HG03342 (cell line): ENCODE measurements around the gene DMRTC1.
"Not testable (repeated sequence)": the region's sequence is repeated elsewhere in the genome, so short reads cannot be mapped to it uniquely, and the experiment has no call there.

Experiments used
- ATAC-seq: cut with Tn5 transposase; IDR thresholded peaks from one replicate; pipeline ENCODE4 v1.9.1; 2021; ENCODE audit warnings: mild to moderate bottlenecking, moderate library complexity; ENCODE audit not compliant: unreplicated experiment

Gene DMRTC1, protein sequence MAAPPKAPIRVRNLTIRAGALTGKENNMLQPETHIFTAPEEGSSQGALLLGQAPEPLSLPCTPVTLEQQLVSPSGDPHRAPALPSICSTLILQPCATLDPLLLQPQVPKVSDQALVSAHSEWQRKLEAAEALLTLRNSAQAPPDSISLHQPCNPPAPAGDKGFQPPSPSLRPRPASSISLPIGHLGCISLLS

DNA sequence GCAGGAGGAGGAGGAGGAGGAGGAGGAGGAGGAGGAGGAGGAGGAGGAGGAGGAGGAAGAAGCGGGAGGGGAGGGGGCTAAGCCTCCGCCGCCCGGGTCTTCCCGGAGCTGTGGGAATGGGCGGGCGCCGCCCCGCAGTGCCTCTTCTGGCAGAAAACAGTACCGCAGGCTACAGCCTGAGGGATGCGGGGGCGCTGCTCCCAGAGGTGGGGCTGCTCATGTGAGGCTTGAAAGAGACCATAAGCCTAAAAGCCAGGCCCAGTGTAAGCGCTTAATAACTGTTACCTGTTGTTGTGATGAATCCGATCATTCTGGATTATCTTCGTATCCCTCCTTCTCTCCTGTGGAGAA, at the start of gene DMRTC1:
Gene DMRTC1, minus strand, starts transcription at position 19 of the 351 bp plus-strand sequence. CDS start 68,143 bp downstream, outside the sequence.
- ATAC-seq, result peak; percentile 87

DNA sequence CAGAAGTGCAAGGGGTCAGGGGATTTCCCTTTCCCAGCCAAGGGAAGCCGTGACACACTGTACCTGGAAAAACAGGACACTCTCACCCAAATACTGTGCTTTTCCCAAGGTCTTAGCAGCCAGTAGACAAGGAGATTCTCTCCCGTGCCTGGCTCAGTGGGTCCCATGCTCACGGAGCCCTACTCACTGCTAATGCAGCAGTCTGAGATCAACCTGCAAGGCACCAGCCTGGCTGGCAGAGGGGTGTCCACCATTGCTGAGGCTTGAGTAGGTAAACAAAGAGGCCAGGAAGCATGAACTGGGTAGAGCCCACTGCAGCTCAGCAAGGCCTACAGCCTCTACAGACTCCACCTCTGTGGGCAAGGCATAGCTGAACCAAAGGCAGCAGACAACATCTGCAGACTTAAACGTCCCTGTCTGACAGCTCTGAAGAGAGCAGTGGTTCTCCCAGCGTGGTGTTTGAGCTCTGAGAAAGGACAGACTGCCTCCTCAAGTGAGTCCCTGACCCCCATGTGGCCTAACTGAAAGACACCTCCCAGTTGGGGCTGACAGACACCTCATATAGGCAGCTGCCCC, 37.3 kb upstream of the DMRTC1 start:
- not testable (repeated sequence) for ATAC-seq

DNA sequence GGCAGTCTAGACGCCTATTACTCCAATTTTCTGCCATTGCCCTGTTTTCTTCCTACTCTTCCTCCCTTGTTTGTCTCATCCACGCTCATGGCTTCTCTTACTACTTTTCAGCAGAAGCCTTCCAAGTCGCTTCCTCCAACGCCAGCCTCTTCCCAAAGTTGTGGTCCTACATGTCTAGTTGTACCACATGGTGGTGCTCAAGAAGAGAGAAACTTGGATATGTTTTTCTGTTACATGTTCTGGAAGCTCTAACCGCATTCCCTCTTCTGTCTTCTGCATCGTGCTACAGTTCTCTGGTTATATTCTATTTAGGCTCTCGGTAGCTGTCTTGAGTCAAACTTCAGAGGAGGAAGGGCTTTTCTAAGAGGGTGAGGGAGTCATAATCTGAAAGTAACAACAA, 31.2 kb upstream of the DMRTC1 start:
- ATAC-seq, result not testable (repeated sequence)

DNA sequence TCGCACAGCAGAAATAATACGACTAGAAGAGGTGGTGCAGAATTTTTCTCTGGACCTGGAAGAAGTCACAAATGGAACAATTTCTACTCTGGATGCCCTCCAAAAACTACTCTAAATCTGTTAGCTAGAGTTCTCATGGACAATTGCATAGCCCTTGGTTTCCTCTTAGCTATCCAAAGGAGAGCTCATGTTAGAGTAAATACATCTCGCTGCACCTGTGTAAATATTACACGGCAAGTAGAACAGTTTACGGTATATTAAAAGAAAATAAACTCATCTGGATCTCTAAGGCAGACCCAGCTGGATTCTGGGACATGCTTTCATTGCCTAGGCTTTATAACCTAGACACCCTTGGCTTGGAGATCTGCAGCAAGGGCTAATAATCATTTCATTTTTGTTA, 28.2 kb upstream of the DMRTC1 start:
- ATAC-seq, result not testable (repeated sequence)

DNA sequence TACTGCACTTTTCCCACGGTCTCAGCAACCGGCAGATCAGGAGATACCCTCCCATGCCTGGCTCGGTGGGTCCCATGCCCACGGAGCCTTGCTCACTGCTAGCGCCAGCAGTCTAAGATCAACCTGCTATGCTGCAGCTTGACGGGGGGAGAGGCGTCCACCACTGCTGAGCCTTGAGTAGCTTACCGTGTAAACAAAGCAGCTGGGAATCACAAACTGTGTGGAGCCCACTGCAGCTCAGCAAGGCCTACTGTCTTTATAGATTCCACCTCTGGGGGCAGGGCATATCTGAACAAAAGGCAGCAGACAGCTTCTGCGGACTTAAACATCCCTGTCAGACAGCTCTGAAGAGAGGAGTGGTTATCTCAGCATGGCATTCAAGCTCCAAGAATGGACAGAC, 16.3 kb upstream of the DMRTC1 start:
- ATAC-seq, result not testable (repeated sequence)

DNA sequence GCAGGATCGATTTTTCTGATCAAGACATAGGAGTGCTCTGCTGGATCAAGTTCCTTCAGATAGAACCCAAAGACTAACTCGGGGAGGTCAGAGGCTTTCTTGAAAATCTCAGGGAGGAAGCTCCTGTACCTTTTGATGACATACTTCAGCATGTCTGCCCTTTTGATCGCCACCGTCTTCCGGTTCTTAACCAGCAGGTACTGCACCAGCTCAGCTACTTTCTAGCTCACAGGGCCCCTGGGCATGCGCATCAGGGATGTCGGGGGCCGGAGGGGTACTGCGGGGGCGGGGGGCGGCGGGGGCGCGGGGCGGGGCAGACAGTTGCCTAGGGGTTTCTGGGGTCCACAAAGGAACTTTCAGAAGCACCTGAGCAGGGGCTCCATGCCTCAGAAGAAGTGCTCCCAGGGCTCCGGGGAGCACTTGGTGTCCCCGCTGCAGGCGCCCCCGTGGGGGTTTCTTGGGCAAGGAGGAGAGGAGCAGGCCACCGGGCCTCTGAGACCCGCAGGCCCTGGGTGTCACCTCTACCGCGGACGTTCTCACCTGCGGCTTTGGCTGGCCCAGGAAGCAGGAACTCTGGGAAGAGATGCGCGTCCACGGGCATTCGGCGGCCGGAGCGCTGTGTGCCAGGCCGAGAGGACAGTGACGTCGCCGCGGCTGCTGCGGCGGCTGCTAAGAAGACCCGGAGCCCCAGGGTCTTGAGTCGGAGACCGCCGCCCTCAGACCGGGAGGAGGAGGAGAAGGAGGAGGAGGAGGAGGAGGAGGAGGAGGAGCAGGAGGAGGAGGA, 410 bp downstream of the DMRTC1 start:
- ATAC-seq, result peak; percentile 64

DNA sequence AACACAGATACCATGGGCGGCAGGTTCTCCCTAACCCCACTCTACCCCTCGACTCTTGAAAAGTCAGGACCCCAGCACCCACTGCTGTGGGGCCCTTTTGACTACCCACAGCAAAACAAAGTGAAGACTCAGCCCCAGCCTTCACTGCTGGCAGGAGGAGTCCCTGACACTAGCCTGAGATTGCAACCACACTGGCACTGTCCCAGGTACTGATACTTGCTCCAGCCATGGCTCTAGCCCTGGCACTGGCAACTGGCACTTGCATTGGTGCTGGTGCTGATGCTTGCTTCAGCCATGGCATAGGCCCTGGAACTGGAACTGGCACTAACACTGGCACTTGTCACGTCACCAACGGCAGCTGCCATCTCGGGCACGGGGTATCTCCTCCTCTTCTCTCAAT, 1.4 kb downstream of the DMRTC1 start:
- not testable (repeated sequence) for ATAC-seq

DNA sequence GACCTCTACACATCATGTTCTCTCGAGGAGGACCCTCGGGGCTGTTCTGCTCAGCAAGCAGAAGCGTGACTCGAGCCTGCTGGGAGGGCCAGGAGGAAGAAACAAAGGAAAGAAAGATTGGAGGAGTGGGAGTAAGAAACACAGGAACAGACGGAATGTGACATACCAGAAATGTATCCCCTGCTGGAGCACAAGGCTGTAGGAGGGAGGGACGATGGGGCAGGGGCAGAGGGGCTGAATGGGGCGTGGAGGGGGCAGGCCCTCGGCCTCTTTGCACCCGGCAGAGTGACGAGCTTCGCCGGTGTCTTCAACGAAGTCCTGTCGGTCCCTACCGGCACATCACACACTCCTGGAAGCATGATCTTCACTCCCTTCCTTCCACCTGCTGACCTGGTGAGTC, 5.7 kb downstream of the DMRTC1 start, which contains the start of gene FAM236A:
Gene FAM236A, plus strand, starts transcription at position 301 of the 400 bp plus-strand sequence. Its CDS starts 57 bp downstream, at position 358.
- not testable (repeated sequence) for ATAC-seq

DNA sequence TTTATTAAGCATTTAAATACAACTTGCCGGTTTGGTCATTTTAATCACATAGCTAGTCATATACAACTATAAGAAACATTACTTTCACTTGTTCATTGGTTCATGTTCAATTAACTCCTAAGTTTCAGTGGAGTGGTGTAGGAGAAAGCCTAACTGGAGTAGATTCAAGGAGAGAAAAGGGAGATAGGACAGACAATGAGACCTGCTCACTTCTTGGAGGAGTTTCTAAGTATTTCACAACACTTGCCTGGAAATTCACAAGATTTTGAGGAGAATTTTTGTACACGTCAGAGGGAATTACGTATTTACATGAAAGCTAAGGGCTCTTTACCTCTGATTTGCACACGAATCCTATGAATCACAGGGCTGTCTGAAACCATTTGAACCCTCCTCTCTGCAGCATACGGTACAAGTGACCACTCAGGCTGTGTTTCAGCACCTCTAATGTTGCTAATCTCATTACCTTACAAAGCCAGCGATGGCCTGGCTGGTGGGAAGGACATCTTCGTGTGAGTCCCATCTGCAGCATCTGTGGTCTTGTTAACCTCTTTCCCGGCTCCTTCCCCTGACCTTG, 6.7 kb downstream of the DMRTC1 start:
- not testable (repeated sequence) for ATAC-seq

DNA sequence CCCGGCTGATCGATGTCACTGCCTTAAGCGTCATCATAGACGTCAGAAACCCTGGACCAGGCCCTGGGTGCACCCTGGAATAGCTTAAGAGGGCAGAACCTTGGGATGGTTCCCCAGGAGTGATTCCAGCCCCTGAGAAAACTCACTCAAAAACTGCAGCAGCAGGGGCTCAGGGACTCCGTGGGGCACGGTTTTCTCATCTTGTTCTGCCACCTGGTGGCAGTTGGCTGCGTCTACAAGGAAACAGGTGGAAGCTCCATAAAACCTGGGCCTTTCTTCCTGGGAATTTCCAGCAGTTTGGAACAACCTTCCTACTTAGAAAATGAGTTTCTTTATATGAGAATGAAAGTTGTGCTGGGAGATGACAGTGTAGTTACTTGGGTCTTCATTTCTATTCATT, 7.2 kb downstream of the DMRTC1 start:
- not testable (repeated sequence) for ATAC-seq

DNA sequence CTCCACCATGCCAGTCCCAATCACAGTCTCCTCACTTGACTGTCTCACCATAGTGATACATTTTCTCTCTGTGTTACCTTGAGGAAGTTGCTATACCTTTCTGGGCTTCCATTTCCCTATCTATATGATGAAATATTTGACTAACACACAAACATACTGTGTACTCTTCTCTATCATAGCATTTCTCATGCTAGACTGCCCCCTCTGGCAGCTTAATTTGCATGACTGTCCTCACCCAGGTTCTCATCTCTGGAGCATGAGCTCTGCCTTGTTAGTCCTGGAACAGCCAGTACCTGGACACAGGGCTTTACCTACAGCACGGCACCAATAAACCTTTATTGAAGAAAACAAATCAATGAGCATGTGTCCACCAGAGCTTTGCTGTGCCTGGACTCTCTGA, 11.4 kb downstream of the DMRTC1 start:
- ATAC-seq, result not testable (repeated sequence)

DNA sequence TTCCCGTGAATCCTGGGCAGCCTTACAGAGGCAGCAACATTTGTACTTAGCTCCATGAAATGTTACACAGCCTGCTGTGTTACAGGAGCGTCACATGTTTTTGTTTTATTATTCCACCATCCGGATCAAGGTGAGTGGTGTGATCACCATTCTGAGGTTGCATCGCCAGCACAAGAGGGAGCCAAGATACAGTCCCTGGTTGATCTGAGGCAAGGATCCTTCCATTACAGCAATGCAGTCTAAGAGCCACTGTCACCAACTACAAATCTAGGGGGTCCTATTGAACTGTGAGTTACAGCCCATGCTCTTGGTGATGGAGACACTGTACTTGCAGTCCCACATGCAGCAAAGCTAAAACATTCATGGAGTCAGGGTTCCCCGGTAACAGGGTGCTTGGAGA, 27.5 kb downstream of the DMRTC1 start:
- ATAC-seq, result not testable (repeated sequence)

DNA sequence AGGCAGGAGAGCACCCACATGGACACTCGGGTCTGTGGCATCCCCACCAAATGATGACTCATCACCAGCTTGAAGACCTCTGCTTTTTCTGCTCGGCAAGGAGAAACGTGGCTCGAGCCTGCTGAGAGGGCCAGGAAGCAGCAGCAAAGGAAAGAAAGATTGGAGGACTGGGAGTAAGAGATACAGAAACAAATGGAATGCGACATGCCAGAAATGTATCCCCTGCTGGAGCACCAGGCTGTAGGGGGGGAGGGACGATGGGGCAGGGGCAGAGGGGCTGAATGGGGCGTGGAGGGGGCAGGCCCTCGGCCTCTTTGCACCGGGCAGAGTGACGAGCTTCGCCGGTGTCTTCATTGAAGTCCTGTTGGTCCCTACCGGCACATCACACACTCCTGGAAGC, 31.3 kb downstream of the DMRTC1 start, which contains the start of gene FAM236C:
Gene FAM236C, plus strand, starts transcription at position 301 of the 400 bp plus-strand sequence. CDS start 100 bp downstream, outside the sequence.
- not testable (repeated sequence) for ATAC-seq

DNA sequence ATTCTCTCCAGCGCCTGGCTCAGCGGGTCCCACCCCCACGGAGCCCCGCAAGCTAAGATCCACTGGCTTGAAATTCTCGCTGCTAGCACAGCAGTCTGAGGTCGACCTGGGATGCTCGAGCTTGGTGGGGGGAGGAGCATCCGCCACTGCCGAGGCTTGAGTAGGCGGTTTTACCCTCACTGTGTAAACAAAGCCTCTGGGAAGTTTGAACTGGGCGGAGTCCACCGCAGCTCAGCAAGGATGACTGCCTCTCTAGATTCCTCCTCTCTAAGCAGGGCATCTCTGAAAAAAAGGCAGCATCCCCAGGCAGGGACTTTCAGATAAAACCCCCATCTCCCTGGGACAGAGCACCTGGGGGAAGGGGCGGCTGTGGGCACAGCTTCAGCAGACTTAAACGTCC, 53.9 kb downstream of the DMRTC1 start:
- not testable (repeated sequence) for ATAC-seq

DNA sequence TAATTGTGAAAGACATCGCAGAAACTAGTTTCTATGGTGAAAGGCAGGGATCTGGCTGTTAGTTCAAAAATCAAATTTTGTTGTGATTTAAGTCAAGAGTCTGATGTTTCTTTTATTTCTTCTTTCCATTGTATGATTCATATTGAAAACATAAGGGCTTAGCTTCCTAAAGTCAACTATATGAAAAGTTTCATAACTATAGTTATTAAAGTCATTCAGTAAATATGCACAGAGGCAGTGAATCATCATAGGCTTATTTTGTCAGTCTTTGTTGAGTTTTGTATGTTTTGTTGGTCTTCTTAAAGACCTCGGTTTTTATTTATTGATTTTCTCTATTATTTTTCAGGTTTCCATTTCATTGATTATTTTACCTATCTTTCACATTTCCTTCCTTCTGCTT, 60.7 kb downstream of the DMRTC1 start:
- not testable (repeated sequence) for ATAC-seq

DNA sequence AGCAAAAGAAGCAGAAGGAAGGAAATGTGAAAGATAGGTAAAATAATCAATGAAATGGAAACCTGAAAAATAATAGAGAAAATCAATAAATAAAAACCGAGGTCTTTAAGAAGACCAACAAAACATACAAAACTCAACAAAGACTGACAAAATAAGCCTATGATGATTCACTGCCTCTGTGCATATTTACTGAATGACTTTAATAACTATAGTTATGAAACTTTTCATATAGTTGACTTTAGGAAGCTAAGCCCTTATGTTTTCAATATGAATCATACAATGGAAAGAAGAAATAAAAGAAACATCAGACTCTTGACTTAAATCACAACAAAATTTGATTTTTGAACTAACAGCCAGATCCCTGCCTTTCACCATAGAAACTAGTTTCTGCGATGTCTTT, 106.1 kb downstream of the DMRTC1 start:
- ATAC-seq, result not testable (repeated sequence)

DNA sequence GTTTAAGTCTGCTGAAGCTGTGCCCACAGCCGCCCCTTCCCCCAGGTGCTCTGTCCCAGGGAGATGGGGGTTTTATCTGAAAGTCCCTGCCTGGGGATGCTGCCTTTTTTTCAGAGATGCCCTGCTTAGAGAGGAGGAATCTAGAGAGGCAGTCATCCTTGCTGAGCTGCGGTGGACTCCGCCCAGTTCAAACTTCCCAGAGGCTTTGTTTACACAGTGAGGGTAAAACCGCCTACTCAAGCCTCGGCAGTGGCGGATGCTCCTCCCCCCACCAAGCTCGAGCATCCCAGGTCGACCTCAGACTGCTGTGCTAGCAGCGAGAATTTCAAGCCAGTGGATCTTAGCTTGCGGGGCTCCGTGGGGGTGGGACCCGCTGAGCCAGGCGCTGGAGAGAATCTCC, 112.9 kb downstream of the DMRTC1 start:
- not testable (repeated sequence) for ATAC-seq
